ENCODE measurements around the gene MACROD2. TPM values are rescaled to one million over a fixed set of nuclear protein-coding genes. Genes with fewer than 3 reads are reported as not detected.

Gene MACROD2
- total RNA-seq, 4 donors from 2014 or later = 4.6 to 33.0 (median 8.3) TPM

DNA sequence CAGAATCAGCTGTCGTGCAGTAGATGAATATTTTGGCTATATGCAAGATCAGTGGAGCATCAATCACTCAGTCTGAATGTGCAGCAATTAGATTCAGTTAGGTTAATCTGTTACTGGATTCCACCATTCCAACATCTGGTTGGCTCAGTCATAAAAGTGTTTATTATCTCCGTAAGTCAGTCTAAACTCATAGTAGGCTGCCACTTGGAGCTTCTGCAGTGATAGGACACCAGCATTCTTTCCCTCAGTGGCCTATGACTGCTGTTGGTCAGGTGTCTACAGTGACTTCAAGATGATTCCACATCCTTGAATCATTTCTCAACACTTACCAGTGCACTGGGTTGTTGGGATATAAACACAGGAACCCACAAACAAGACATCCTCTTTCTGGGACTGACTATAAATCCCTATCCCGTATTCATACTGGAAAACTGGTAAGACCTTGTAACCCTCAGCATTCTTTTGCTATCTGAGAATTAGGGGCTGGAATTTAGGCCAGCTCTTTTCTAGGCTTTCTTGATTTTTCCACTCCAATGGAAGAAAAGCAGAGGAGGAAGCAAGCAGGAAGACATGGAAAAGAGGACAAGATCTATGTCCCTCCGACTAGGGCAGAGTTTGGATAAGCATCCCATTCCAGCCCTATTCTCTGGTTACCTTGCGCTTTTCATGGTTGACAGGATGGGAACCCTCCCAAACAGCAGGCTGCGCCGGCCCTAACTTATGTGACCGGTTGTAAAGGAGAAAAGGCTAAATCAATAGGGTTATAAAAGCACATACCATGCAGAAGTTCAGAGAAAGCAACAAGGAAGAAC lies 1658.3 kb downstream of the MACROD2 start:
- Histone ChIP-seq H3K27me3 (no peaks in the 10 kb centered on the region), H3K4me3 (no peak overlapping the region), H3K36me3 (no peaks in the 10 kb centered on the region), H3K27ac (no peak overlapping the region), H3K9me3 (no peaks in the 10 kb centered on the region), H3K4me1 (no peaks in the 10 kb centered on the region)
- in situ Hi-C loops (cut with MboI; ENCODE audit: low pct_ligation_motif_present in 1 of 4, low pct_unique_long_range_greater_than_20kb in 1 of 4, low sequenced_read_pairs in 3 of 4) = no loop called here
- no peak for DNase-seq
- WGBS, 2 donors (ENCODE audit: low coverage in 1 of 2) = 80 to 82% methylated on average over 7 to 8 of the region's 8 CpGs
- TF ChIP-seq POLR2AphosphoS5 (IDR thresholded peaks at IDR 0.05) = no peak
- no peak for TF ChIP-seq CTCF (IDR thresholded peaks at IDR 0.05)
- no peak for TF ChIP-seq EP300 (IDR thresholded peaks at IDR 0.05; ENCODE audit: low read depth)
- TF ChIP-seq POLR2A (IDR thresholded peaks at IDR 0.05) = no peak
- intact Hi-C loops (cut with DNase I; ENCODE audit: low total_unique reads) = no loop called here

DNA sequence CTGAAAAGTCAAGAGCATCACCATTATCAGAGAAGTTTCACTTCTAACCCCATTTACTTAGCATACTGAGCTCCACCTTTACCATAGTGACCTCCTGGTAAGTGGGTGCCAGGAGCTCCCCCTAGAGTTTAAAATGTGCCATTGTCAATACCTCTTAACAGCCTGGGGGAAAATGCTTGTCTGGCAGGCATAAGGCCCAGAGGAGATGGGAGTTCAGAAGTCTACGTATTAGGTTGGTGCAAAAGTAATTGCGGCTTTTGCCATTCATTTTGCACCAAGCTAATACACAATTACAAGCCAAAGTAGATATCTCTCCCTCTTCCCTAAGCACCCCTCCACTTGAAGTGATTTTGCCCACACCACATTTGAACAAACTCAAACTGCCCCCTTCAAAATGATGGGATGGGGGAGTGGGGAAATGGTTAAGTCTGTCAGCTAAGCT lies 1658.9 kb downstream of the MACROD2 start:
- peak; percentile 32 for DNase-seq
- WGBS, 2 donors (ENCODE audit: low coverage in 1 of 2) = 57 to 70% methylated on average over 2 of the region's 2 CpGs
- Histone ChIP-seq H3K36me3 (no peaks in the 10 kb centered on the region), H3K9me3 (no peaks in the 10 kb centered on the region), H3K27me3 (no peaks in the 10 kb centered on the region), H3K27ac (no peak overlapping the region), H3K4me3 (no peak overlapping the region), H3K4me1 (no peaks in the 10 kb centered on the region)
- TF ChIP-seq CTCF (IDR thresholded peaks at IDR 0.05) (peak; percentile 43 to 64 (median 54)), EP300 (IDR thresholded peaks at IDR 0.05; ENCODE audit: low read depth) (no peak)
- in situ Hi-C loops (cut with MboI; ENCODE audit: low pct_ligation_motif_present in 1 of 4, low pct_unique_long_range_greater_than_20kb in 1 of 4, low sequenced_read_pairs in 3 of 4) = no loop called here
- intact Hi-C loops (cut with DNase I; ENCODE audit: low total_unique reads) = no loop called here

DNA sequence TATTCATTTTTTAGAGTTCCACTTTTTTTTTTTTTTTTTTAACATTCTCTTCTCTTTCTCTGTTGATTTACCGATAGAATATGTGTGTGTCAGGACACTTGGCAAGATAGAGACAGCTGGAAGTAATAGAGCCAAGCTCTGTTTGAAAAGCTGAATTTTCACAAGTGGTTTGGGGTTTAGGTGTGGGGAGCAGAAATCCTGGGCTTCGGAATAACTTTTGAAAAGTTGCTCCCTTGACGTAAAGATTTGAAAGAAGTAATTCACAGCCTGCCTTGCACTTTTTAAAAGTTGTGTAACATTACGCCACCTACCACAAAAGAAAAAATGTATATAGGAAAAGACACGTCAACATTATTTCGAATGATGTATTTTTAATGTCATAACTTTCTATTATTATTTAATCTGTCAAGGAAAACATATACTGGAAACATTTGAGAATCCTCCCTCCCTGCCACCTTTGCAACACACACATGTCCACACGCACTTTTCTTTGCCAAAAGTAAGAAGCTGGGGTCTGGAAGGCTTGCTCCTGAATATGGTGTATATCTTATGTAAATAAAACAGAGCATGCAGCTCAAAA lies 1660.1 kb downstream of the MACROD2 start:
- 78 to 80% methylated on average over 7 of the region's 7 CpGs for WGBS, 2 donors (ENCODE audit: low coverage in 1 of 2)
- DNase-seq = no peak
- Histone ChIP-seq H3K27ac (no peak overlapping the region), H3K9me3 (no peaks in the 10 kb centered on the region), H3K4me1 (no peaks in the 10 kb centered on the region), H3K36me3 (no peaks in the 10 kb centered on the region), H3K27me3 (no peaks in the 10 kb centered on the region), H3K4me3 (no peak overlapping the region)
- intact Hi-C loops (cut with DNase I; ENCODE audit: low total_unique reads) = no loop called here
- TF ChIP-seq POLR2AphosphoS5 (IDR thresholded peaks at IDR 0.05) = no peak
- no peak for TF ChIP-seq POLR2A (IDR thresholded peaks at IDR 0.05)
- no peak for TF ChIP-seq CTCF (IDR thresholded peaks at IDR 0.05)
- TF ChIP-seq EP300 (IDR thresholded peaks at IDR 0.05; ENCODE audit: low read depth) = no peak
- in situ Hi-C loops (cut with MboI; ENCODE audit: low pct_ligation_motif_present in 1 of 4, low pct_unique_long_range_greater_than_20kb in 1 of 4, low sequenced_read_pairs in 3 of 4) = no loop called here

DNA sequence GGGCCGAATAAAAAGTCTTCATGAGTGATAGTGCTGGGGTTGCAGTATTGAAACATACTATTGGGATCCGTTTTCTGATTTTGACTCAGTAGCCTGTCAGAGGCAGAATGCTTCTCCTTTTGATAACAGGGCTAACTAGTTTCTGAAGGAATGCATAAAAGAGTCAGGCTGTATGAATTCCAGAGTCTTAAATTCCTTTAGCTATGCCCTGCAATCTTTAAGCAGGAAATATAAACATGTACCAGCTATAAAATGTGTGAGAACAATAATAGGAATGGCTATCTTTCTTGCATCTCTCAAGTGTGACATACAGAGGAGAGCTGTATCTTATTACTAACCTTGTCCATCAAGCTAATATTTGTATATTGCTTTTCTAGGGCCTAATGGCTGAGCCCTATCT lies 1660.8 kb downstream of the MACROD2 start:
- intact Hi-C loops (cut with DNase I; ENCODE audit: low total_unique reads) (no loop called here), in situ Hi-C loops (cut with MboI; ENCODE audit: low pct_ligation_motif_present in 1 of 4, low pct_unique_long_range_greater_than_20kb in 1 of 4, low sequenced_read_pairs in 3 of 4) (no loop called here)
- no peak overlapping the region for H3K27ac ChIP-seq

More for the DNA sequence above, 1660.8 kb downstream of the MACROD2 start:
- H3K4me3 ChIP-seq = no peak overlapping the region
- H3K36me3 ChIP-seq = no peaks in the 10 kb centered on the region
- H3K9me3 ChIP-seq = no peaks in the 10 kb centered on the region
- 79% methylated on average over 2 of the region's 2 CpGs; no CpG with 5 or more reads in 1 of the 2 donors for WGBS, 2 donors (ENCODE audit: low coverage in 1 of 2)
- no peak for TF ChIP-seq POLR2A (IDR thresholded peaks at IDR 0.05)
- TF ChIP-seq CTCF (IDR thresholded peaks at IDR 0.05) = no peak
- no peak for TF ChIP-seq EP300 (IDR thresholded peaks at IDR 0.05; ENCODE audit: low read depth)
- no peak for TF ChIP-seq POLR2AphosphoS5 (IDR thresholded peaks at IDR 0.05)
- no peaks in the 10 kb centered on the region for H3K4me1 ChIP-seq
- no peak for DNase-seq
- H3K27me3 ChIP-seq = no peaks in the 10 kb centered on the region
